PC-3 (cell line): ENCODE data around the gene UBAP1. TPM values are rescaled to one million over a fixed set of nuclear protein-coding genes. Genes with fewer than 3 reads are reported as not detected.
"Not testable (repeated sequence)": the region's sequence is repeated elsewhere in the genome, so short reads cannot be mapped to it uniquely, and the experiment has no call there.

ENCODE experiments used
- ATAC-seq: fragments of 200-7000 bp; cut with Tn5 transposase; 2 replicates; pipeline ENCODE4 v1.9.1; 2020; ENCODE audit warnings: mild to moderate bottlenecking, moderate library complexity
- BruUV-seq: library from RNA; stranded (reverse); fragments of 400-500 nt; replicated peaks from 2 replicates; lab custom pipeline; 2021; lab: Mats Ljungman, UMichigan
- CTCF ChIA-PET: fragments of 300-600 bp; sonication (Branson Sonifier 250); formaldehyde crosslinking; loops from one replicate; lab custom pipeline; 2022; ENCODE audit warnings: antibody characterized with exemption; lab: Charles Lee
- POLR2A ChIA-PET: fragments of 300-600 bp; sonication (Branson Sonifier 250); formaldehyde crosslinking; loops from one replicate; lab custom pipeline; 2022; ENCODE audit warnings: antibody characterized with exemption; ENCODE audit not compliant: unreplicated experiment; lab: Charles Lee
- DNase-seq: peaks from one replicate; pipeline ENCODE4 v3.0.0-alpha.2; 2015
- H2AFZ ChIP-seq: fragments of 300-600 bp; sonication (generic); 2 replicates; pipeline ENCODE4 v1.6.0; 2016; ENCODE audit warnings: antibody characterized with exemption, low read length
- H3F3A ChIP-seq: fragments of 300-600 bp; sonication (generic); one replicate; pipeline ENCODE4 v1.6.0; 2017; ENCODE audit warnings: antibody characterized with exemption, low read length, control low read depth, mild to moderate bottlenecking; ENCODE audit not compliant: unreplicated experiment
- H3K27ac ChIP-seq: fragments of 300-600 bp; sonication (generic); 2 replicates; pipeline ENCODE4 v1.5.1; 2016; ENCODE audit warnings: mild to moderate bottlenecking, low read length
- H3K27me3 ChIP-seq: fragments of 300-600 bp; sonication (generic); 2 replicates; pipeline ENCODE4 v1.6.1; 2016; ENCODE audit warnings: low read length, mixed read lengths
- H3K36me3 ChIP-seq: fragments of 300-600 bp; sonication (generic); 2 replicates; pipeline ENCODE4 v1.6.1; 2016; ENCODE audit warnings: low read depth, mixed run types, low read length, mixed read lengths
- H3K4me1 ChIP-seq: fragments of 300-600 bp; sonication (generic); 2 replicates; pipeline ENCODE4 v1.5.1; 2016; ENCODE audit warnings: low read length; ENCODE audit not compliant: insufficient read depth
- H3K4me2 ChIP-seq: fragments of 300-600 bp; sonication (generic); 2 replicates; pipeline ENCODE4 v1.6.0; 2016; ENCODE audit warnings: low read length
- H3K4me3 ChIP-seq: fragments of 300-600 bp; sonication (generic); 2 replicates; pipeline ENCODE4 v1.5.1; 2016; ENCODE audit warnings: mild to moderate bottlenecking, low read length, mixed read lengths
- H3K79me2 ChIP-seq: fragments of 300-600 bp; sonication (generic); 2 replicates; pipeline ENCODE4 v1.6.1; 2017; ENCODE audit warnings: low read length, mixed read lengths
- H3K9ac ChIP-seq: fragments of 300-600 bp; sonication (generic); 2 replicates; pipeline ENCODE4 v1.6.0; 2016; ENCODE audit warnings: mild to moderate bottlenecking, low read length
- H3K9me2 ChIP-seq: fragments of 300-600 bp; sonication (generic); replicated peaks from 2 replicates; pipeline ENCODE4 v1.6.1; 2016; ENCODE audit warnings: mixed run types, low read length, mixed read lengths
- H3K9me3 ChIP-seq: fragments of 300-600 bp; sonication (generic); 2 replicates; pipeline ENCODE4 v1.6.1; 2016; ENCODE audit warnings: low read length, mixed read lengths
- H4K20me1 ChIP-seq: fragments of 300-600 bp; sonication (generic); 2 replicates; pipeline ENCODE4 v1.6.1; 2016; ENCODE audit warnings: low read length, mixed read lengths
- CTCF ChIP-seq: fragments of 300-600 bp; sonication (generic); conservative IDR thresholded peaks from 2 replicates; pipeline ENCODE4 v1.5.1; 2017; ENCODE audit warnings: antibody characterized with exemption, low read depth, mild to moderate bottlenecking, low read length
- EZH2 ChIP-seq: fragments of 300-600 bp; sonication (generic); IDR thresholded peaks from one replicate; pipeline ENCODE4 v1.6.1; 2017; ENCODE audit warnings: antibody characterized with exemption, mild to moderate bottlenecking, low read length; ENCODE audit not compliant: unreplicated experiment
- EZH2phosphoT487 ChIP-seq: fragments of 300-600 bp; sonication (generic); IDR thresholded peaks from 2 replicates; pipeline ENCODE4 v1.6.1; 2018; ENCODE audit warnings: mild to moderate bottlenecking, antibody characterized with exemption, low read length, borderline replicate concordance
- intact Hi-C: fragments of 100-400 bp; cut with micrococcal nuclease; formaldehyde crosslinking; loops from 2 replicates; pipeline ENCODE4 v1.9.0; 2023
- total RNA-seq: library from RNA; depleted of rRNA; stranded (reverse); fragments of >200 nt; gene quantifications from 2 replicates; pipeline ENCODE4 v1.2.3, GENCODE V29; 2014

The UBAP1 gene
- total RNA-seq, 1 experiment from 2014 or later: 15.2 TPM

DNA sequence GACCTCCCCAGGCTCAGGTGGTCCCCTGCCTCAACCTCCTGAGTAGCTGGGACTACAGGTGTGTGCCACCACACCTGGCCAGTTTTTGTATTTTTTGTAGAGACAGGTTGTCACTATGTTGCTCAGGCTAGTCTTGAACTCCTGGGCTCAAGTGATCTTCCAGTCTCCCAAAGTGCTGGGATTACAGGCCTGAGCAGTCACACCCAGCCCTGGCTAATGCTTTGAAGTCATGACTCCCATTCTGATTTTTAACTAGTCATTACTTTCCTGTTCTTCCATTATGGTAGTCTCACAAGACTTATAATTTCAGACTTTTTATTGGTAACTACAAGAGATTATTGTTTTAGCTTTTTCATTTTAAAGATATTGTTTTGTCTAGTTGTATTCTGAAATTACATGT, 26.3 kb downstream of the UBAP1 start:
- ATAC-seq (no peak), DNase-seq (no peak)
- peaks cover 7% of the 10 kb centered on the region for H3F3A ChIP-seq
- BruUV-seq: no TSS peak
- H3K4me2 ChIP-seq: no peak overlapping the region
- H3K9me3 ChIP-seq: no peaks in the 10 kb centered on the region
- peaks cover 3% of the 10 kb centered on the region; the same call in 1 of the 2 replicates for H3K36me3 ChIP-seq
- H3K9ac ChIP-seq: 0 out of 2 replicates have a peak overlapping the region, but pooled peaks have one; percentile 37
- no peak overlapping the region for H3K4me3 ChIP-seq
- TF ChIP-seq EZH2phosphoT487 (no peak), CTCF (no peak), EZH2 (no peak)
- peaks cover 90% of the 10 kb centered on the region for H3K79me2 ChIP-seq
- no peaks in the 10 kb centered on the region for H3K9me2 ChIP-seq
- 0 out of 2 replicates have a peak, but pooled peaks cover 4% of the 10 kb centered on the region for H4K20me1 ChIP-seq
- H3K27ac ChIP-seq: peak overlapping the region; percentile 88; the same call in 1 of the 2 replicates
- ChIA-PET CTCF (no interaction called here), POLR2A (no interaction called here)
- intact Hi-C loops: no loop called here
- H2AFZ ChIP-seq: no peak overlapping the region
- H3K27me3 ChIP-seq: no peaks in the 10 kb centered on the region
- H3K4me1 ChIP-seq: peaks cover 23% of the 10 kb centered on the region

DNA sequence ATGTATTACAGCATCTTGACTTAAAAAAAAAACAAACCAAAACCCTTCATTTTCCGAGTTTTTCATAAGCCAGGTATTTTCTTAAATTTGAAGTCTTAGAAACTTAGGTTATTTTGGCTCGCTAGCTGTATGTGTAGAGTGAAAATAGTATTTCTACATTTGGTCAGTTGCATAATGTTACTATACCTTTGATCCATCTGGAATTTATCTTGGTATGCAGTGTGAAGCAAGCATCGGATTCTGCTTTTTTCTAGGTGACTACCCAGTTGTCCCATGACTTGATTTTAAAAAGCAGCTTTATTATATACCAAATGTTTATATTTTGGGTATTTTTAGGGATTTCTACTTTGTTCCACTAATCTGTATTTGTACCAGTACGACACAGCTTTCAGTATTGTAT, 27.7 kb downstream of the UBAP1 start:
- no peaks in the 10 kb centered on the region for H4K20me1 ChIP-seq
- H3K27me3 ChIP-seq: no peaks in the 10 kb centered on the region
- H3K9ac ChIP-seq: no peak overlapping the region
- no TSS peak for BruUV-seq
- H3K36me3 ChIP-seq: peaks cover under 1% of the 10 kb centered on the region; the same call in 1 of the 2 replicates
- H2AFZ ChIP-seq: no peak overlapping the region
- no peaks in the 10 kb centered on the region for H3K9me2 ChIP-seq
- H3K4me1 ChIP-seq: peaks cover 23% of the 10 kb centered on the region
- H3K4me2 ChIP-seq: no peak overlapping the region
- no peak overlapping the region for H3K27ac ChIP-seq
- peaks cover 7% of the 10 kb centered on the region for H3F3A ChIP-seq
- no peak for TF ChIP-seq EZH2phosphoT487
- no peak for TF ChIP-seq EZH2
- TF ChIP-seq CTCF: no peak
- H3K79me2 ChIP-seq: peaks cover 89% of the 10 kb centered on the region
- DNase-seq (no peak), ATAC-seq (no peak)
- POLR2A ChIA-PET: interaction anchor here (0.5 to 0.7 kb wide), 2 partner anchors 28 to 110 kb away, joined by 6 to 9 read pairs; partner anchors contain the start of gene UBAP1
- H3K9me3 ChIP-seq: no peaks in the 10 kb centered on the region
- intact Hi-C loops: no loop called here
- H3K4me3 ChIP-seq: no peak overlapping the region
- CTCF ChIA-PET: interaction anchor here (0.6 kb wide), 1 partner anchor 16 kb away, joined by 3 read pairs; no protein-coding TSS in a partner anchor

- TF ChIP-seq EZH2phosphoT487 (no peak), CTCF (no peak), EZH2 (no peak)
- no peaks in the 10 kb centered on the region for H3K9me3 ChIP-seq
- H2AFZ ChIP-seq: no peak overlapping the region
- H3K4me3 ChIP-seq: no peak overlapping the region
- H3K4me1 ChIP-seq: no peaks in the 10 kb centered on the region
- H3K79me2 ChIP-seq: peaks cover 49% of the 10 kb centered on the region
- ATAC-seq: no peak
- H3K4me2 ChIP-seq: no peak overlapping the region
- intact Hi-C loops: no loop called here
- CTCF ChIA-PET: no interaction called here
- no peak for DNase-seq
- BruUV-seq: no TSS peak
- no peak overlapping the region for H3K9ac ChIP-seq
- no peaks in the 10 kb centered on the region for H3F3A ChIP-seq
- no peak overlapping the region for H3K27ac ChIP-seq
- no peaks in the 10 kb centered on the region for H4K20me1 ChIP-seq
- H3K36me3 ChIP-seq: no peaks in the 10 kb centered on the region
- H3K27me3 ChIP-seq: no peaks in the 10 kb centered on the region
- POLR2A ChIA-PET: no interaction called here
- H3K9me2 ChIP-seq: no peaks in the 10 kb centered on the region
Measured at GRCh38 chr9:34211395-34211794, 32.6 kb downstream of the UBAP1 start.

- H3K9ac ChIP-seq, H3K4me2 ChIP-seq, H3K4me3 ChIP-seq, H4K20me1 ChIP-seq, H2AFZ ChIP-seq, DNase-seq, BruUV-seq, H3K4me1 ChIP-seq, H3K27ac ChIP-seq, H3F3A ChIP-seq, H3K9me3 ChIP-seq, H3K27me3 ChIP-seq, H3K36me3 ChIP-seq, POLR2A ChIA-PET, H3K9me2 ChIP-seq, CTCF ChIA-PET: not testable (repeated sequence)
- peak; percentile 58 for ATAC-seq
- peaks cover 24% of the 10 kb centered on the region for H3K79me2 ChIP-seq
- intact Hi-C loops: loop anchor here (1.0 kb wide), 1 partner anchor 28 kb away; no protein-coding TSS in a partner anchor
Measured at GRCh38 chr9:34214354-34215000, 35.6 kb downstream of the UBAP1 start.
